Limb (tissue), 2 donors: ENCODE data around the gene IRF1.
"Not testable (repeated sequence)": the region's sequence is repeated elsewhere in the genome, so short reads cannot be mapped to it uniquely, and the experiment has no call there.

Experiments used
- DNase-seq, 2 donors: peaks; one replicate each; pipeline ENCODE4 v3.0.0-alpha.2; 2016; ENCODE audit errors: extremely low spot score in 2 of 2

IRF1 gene

GRCh38 chr5:132490484-132491367 lies at the start of gene IRF1:
IRF1 (minus strand) TSS chr5:132490773; CDS start chr5:132489478, 1,295 bp downstream.
- peak; percentile 95 to 97 for DNase-seq

- DNase-seq: no peak
Measured at GRCh38 chr5:132540149-132540548, 49.6 kb upstream of the IRF1 start.

- DNase-seq: no peak
Measured at GRCh38 chr5:132539716-132540115, 49.1 kb upstream of the IRF1 start.

- DNase-seq: no peak
Measured at GRCh38 chr5:132530946-132531345, 40.4 kb upstream of the IRF1 start.

- DNase-seq: no peak
Measured at GRCh38 chr5:132528866-132529634, 38.5 kb upstream of the IRF1 start.

- no peak for DNase-seq
Measured at GRCh38 chr5:132528021-132528420, 37.4 kb upstream of the IRF1 start.

- no peak for DNase-seq
Measured at GRCh38 chr5:132526974-132527564, 36.5 kb upstream of the IRF1 start.

GRCh38 chr5:132526290-132526973 lies 35.9 kb upstream of the IRF1 start:
- DNase-seq: peak; percentile 47 to 55

- DNase-seq: no peak
Measured at GRCh38 chr5:132525299-132525724, 34.7 kb upstream of the IRF1 start.

GRCh38 chr5:132524877-132525276 lies 34.3 kb upstream of the IRF1 start:
- not testable (repeated sequence) for DNase-seq

- not testable (repeated sequence) for DNase-seq
Measured at GRCh38 chr5:132522067-132522466, 31.5 kb upstream of the IRF1 start.

- not testable (repeated sequence) for DNase-seq
Measured at GRCh38 chr5:132513618-132514336, 23.2 kb upstream of the IRF1 start.

- no peak for DNase-seq
Measured at GRCh38 chr5:132510076-132510475, 19.5 kb upstream of the IRF1 start.

GRCh38 chr5:132506094-132506692 lies 15.6 kb upstream of the IRF1 start:
- peak; percentile 32 to 40 for DNase-seq

- no peak for DNase-seq
Measured at GRCh38 chr5:132505641-132506040, 15.1 kb upstream of the IRF1 start.

GRCh38 chr5:132504746-132505145 lies 14.2 kb upstream of the IRF1 start:
- DNase-seq: no peak

GRCh38 chr5:132503244-132503643 lies 12.7 kb upstream of the IRF1 start:
- no peak for DNase-seq

GRCh38 chr5:132501961-132502931 lies 11.7 kb upstream of the IRF1 start:
- DNase-seq: no peak

GRCh38 chr5:132501629-132501956 lies 11.0 kb upstream of the IRF1 start:
- DNase-seq: no peak
